Loucy (cell line): Measurements from ENCODE around the gene SCN5A.

Experiments used
- H2AFZ ChIP-seq: fragments of 200-600 bp; sonication (generic); 2 replicates; pipeline ENCODE4 v1.6.0; 2016; ENCODE audit warnings: antibody characterized with exemption, mild to moderate bottlenecking, low read length, moderate library complexity
- H3F3A ChIP-seq: fragments of 200-600 bp; 2 replicates; pipeline ENCODE4 v1.6.0; 2016; ENCODE audit warnings: antibody characterized with exemption, low read depth, mild to moderate bottlenecking
- H3K27me3 ChIP-seq: fragments of 200-600 bp; sonication (generic); 2 replicates; pipeline ENCODE4 v1.6.1; 2014; ENCODE audit warnings: low read length, mild to moderate bottlenecking; ENCODE audit not compliant: insufficient read depth, poor library complexity, severe bottlenecking
- H3K36me3 ChIP-seq: fragments of 200-600 bp; sonication (generic); 2 replicates; pipeline ENCODE4 v1.6.1; 2016; ENCODE audit warnings: low read length; ENCODE audit not compliant: insufficient read depth
- H3K4me1 ChIP-seq: fragments of 200-600 bp; sonication (generic); 2 replicates; pipeline ENCODE4 v1.5.1; 2014; ENCODE audit warnings: low read length, mild to moderate bottlenecking; ENCODE audit not compliant: insufficient read depth, poor library complexity, severe bottlenecking
- H3K4me2 ChIP-seq: fragments of 200-600 bp; sonication (generic); 2 replicates; pipeline ENCODE4 v1.6.0; 2014; ENCODE audit warnings: antibody characterized with exemption, low read length, low read depth, mild to moderate bottlenecking; ENCODE audit not compliant: poor library complexity, severe bottlenecking
- H3K4me3 ChIP-seq: fragments of 200-600 bp; sonication (generic); 2 replicates; pipeline ENCODE4 v1.5.1; 2014; ENCODE audit warnings: low read length, mild to moderate bottlenecking, mixed read lengths; ENCODE audit not compliant: poor library complexity, severe bottlenecking
- H3K79me2 ChIP-seq: fragments of 200-600 bp; sonication (generic); 2 replicates; pipeline ENCODE4 v1.6.1; 2014; ENCODE audit warnings: low read length; ENCODE audit not compliant: insufficient read depth
- H3K9ac ChIP-seq: fragments of 200-600 bp; sonication (generic); 2 replicates; pipeline ENCODE4 v1.6.0; 2014; ENCODE audit warnings: mild to moderate bottlenecking, low read depth, low read length, moderate library complexity; ENCODE audit not compliant: poor library complexity, severe bottlenecking
- H3K9me2 ChIP-seq: fragments of 200-600 bp; sonication (generic); replicated peaks from 2 replicates; pipeline ENCODE4 v1.6.1; 2016; ENCODE audit warnings: low read depth, low read length, mixed read lengths
- H3K9me3 ChIP-seq: fragments of 200-600 bp; sonication (generic); 2 replicates; pipeline ENCODE4 v1.6.1; 2014; ENCODE audit warnings: mild to moderate bottlenecking, antibody characterized with exemption, low read length, low read depth; ENCODE audit not compliant: insufficient read depth
- H4K20me1 ChIP-seq: fragments of 200-600 bp; sonication (generic); 2 replicates; pipeline ENCODE4 v1.6.0; 2014; ENCODE audit warnings: antibody characterized with exemption, low read length, mild to moderate bottlenecking; ENCODE audit not compliant: insufficient read depth, poor library complexity, severe bottlenecking
- EZH2phosphoT487 ChIP-seq: fragments of 200-600 bp; IDR thresholded peaks from 2 replicates; pipeline ENCODE4 v1.6.1; 2018; ENCODE audit warnings: antibody characterized with exemption, mild to moderate bottlenecking, moderate library complexity, borderline replicate concordance
- TF ChIP-seq, protein P1 (sequence below): fragments of 200-600 bp; sonication (generic); conservative IDR thresholded peaks from 2 replicates; pipeline ENCODE4 v1.5.1; 2014; ENCODE audit warnings: mild to moderate bottlenecking, antibody characterized with exemption, low read length

Gene SCN5A

DNA sequence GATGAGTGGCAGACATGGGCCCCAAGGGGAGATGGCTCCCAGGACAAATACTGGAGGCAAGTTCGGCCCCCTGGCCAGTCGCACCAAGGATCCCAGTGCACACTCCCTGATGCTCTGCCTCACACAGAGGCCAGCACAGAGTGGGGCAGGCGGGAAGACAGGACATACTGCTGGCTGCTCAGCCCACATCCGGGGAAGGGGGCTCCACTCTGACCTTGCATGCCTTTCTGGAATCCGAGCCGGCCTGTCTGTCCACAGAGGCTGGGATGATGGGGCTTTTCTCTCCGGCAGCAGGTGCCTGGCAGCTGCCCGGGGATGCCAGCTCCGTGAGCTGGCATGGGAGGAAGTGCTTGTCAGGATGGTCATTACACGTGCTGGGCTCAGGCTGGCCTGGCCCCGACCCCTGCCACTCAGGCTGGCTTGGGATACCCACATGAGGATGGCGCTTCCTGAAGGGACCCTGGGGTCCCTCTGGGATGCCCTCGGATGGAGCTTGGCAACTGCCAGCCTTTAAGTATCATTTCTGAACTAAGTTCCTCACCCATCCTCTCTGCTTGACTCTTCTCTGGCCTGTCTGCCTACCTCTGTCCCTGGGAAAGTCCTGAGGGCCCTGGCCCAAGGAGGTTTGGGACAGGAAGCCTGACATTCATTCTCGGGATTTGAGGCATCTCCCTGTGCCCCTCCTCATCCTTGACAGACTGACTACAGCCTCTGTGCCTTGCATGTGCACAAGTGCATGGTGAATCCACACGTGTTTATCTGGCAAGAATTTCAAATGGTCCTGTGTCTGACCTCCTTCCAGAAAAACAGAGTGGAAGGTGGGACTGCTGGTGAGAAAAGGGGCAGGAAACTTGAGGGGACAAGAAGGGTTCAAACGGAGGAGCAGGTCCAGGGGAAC lies 106.8 kb downstream of the SCN5A start:
- no peaks in the 10 kb centered on the region for H3K79me2 ChIP-seq
- H3K36me3 ChIP-seq = no peaks in the 10 kb centered on the region
- H4K20me1 ChIP-seq = no peaks in the 10 kb centered on the region
- no peak overlapping the region for H3K9ac ChIP-seq
- no peak overlapping the region for H2AFZ ChIP-seq
- H3K9me3 ChIP-seq = no peaks in the 10 kb centered on the region
- no peak overlapping the region for H3K4me3 ChIP-seq
- H3F3A ChIP-seq = no peaks in the 10 kb centered on the region
- TF ChIP-seq EZH2phosphoT487 = no peak
- TF ChIP-seq, protein P1, sequence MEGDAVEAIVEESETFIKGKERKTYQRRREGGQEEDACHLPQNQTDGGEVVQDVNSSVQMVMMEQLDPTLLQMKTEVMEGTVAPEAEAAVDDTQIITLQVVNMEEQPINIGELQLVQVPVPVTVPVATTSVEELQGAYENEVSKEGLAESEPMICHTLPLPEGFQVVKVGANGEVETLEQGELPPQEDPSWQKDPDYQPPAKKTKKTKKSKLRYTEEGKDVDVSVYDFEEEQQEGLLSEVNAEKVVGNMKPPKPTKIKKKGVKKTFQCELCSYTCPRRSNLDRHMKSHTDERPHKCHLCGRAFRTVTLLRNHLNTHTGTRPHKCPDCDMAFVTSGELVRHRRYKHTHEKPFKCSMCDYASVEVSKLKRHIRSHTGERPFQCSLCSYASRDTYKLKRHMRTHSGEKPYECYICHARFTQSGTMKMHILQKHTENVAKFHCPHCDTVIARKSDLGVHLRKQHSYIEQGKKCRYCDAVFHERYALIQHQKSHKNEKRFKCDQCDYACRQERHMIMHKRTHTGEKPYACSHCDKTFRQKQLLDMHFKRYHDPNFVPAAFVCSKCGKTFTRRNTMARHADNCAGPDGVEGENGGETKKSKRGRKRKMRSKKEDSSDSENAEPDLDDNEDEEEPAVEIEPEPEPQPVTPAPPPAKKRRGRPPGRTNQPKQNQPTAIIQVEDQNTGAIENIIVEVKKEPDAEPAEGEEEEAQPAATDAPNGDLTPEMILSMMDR = no peak
- H3K9me2 ChIP-seq = no peaks in the 10 kb centered on the region
- H3K4me2 ChIP-seq = no peak overlapping the region
- H3K27me3 ChIP-seq = no peaks in the 10 kb centered on the region
- peaks cover 20% of the 10 kb centered on the region for H3K4me1 ChIP-seq

DNA sequence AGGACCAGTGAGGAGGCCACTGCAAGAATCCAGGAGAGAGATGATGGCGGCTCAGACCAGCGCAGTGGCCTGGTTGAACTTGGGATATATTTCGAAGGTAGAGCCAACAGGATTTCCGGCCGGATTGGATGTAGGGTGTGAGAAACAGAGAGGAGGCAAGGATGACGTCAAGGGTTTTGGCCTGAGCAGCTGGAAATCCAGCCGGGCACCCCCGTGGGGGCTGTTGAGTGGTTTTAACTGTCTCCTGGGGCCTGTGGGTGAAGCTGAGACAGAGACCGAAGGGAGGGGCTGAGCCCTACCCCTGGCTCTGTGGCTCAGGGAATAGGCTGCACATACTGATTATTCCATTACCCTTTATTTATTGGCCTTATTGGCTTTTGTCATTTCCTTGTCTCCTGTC lies 107.7 kb downstream of the SCN5A start:
- no peaks in the 10 kb centered on the region for H3K79me2 ChIP-seq
- no peak overlapping the region for H3K4me3 ChIP-seq
- no peak overlapping the region for H3K4me2 ChIP-seq
- no peaks in the 10 kb centered on the region for H3F3A ChIP-seq
- H3K27me3 ChIP-seq = no peaks in the 10 kb centered on the region
- no peaks in the 10 kb centered on the region for H3K36me3 ChIP-seq
- no peak overlapping the region for H2AFZ ChIP-seq
- no peak for TF ChIP-seq EZH2phosphoT487
- TF ChIP-seq, protein P1 = no peak
- H3K9ac ChIP-seq = no peak overlapping the region
- no peaks in the 10 kb centered on the region for H3K9me3 ChIP-seq
- no peaks in the 10 kb centered on the region for H4K20me1 ChIP-seq
- H3K9me2 ChIP-seq = no peaks in the 10 kb centered on the region
- H3K4me1 ChIP-seq = peaks cover 14% of the 10 kb centered on the region

DNA sequence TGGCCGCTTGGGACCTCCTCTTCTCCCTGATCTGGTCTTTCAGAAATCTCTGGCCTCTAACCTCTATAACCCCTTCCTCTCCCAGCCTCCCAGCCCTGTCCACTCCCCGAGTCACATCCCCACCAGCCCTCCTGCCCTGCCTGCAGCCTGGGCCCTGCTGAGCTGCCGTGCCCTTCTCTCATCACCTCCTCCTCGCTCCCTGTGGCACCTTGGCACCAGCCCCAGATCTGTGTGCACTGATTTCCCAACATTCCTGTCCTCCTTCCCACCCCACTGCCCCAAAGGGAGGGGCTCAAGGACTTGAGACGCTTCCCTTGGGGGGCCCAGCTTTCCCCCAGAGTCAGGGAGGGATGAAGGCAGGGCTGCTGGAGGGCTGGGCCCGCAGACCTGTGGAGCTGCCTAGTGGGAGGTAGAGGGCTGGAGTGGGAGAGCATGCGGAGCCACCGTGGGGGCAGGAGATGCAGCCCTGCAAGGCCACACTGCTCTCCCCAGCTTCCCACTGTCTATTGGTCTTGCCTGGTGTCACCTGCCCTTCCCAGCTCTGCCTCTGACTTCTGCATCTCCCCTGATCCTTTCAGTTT lies 110.6 kb downstream of the SCN5A start:
- TF ChIP-seq EZH2phosphoT487 = no peak
- TF ChIP-seq, protein P1 = no peak
- Histone ChIP-seq H3K79me2 (no peaks in the 10 kb centered on the region), H3K4me2 (no peak overlapping the region), H3K36me3 (no peaks in the 10 kb centered on the region), H3K9ac (no peak overlapping the region), H3K4me1 (peaks cover 5% of the 10 kb centered on the region), H3K9me2 (no peaks in the 10 kb centered on the region), H2AFZ (no peak overlapping the region), H3F3A (no peaks in the 10 kb centered on the region), H3K27me3 (no peaks in the 10 kb centered on the region), H3K4me3 (no peak overlapping the region), H4K20me1 (no peaks in the 10 kb centered on the region), H3K9me3 (no peaks in the 10 kb centered on the region)
